Neural progenitor cell (in vitro differentiated cells): Measurements from ENCODE around the gene ST6GAL2. TPM values are rescaled to one million over a fixed set of nuclear protein-coding genes. Genes with fewer than 3 reads are reported as not detected.

Experiments used
- DNase-seq: peaks from one replicate; pipeline ENCODE4 v3.0.0-alpha.2; 2016; ENCODE audit warnings: low spot score
- H2AFZ ChIP-seq: fragments of 200-600 bp; sonication (generic); replicated peaks from 2 replicates; pipeline ENCODE4 v1.6.1; 2016; ENCODE audit warnings: antibody characterized with exemption
- H3F3A ChIP-seq: fragments of 200-600 bp; sonication (generic); 2 replicates; pipeline ENCODE4 v1.6.1; 2016; ENCODE audit warnings: antibody characterized with exemption, low read depth
- H3K27ac ChIP-seq: fragments of 200-600 bp; sonication (generic); 2 replicates; pipeline ENCODE4 v1.5.1; 2016; ENCODE audit warnings: mild to moderate bottlenecking
- H3K27me3 ChIP-seq: fragments of 200-600 bp; sonication (generic); 2 replicates; pipeline ENCODE4 v1.6.1; 2016; ENCODE audit warnings: mild to moderate bottlenecking, moderate library complexity
- H3K36me3 ChIP-seq: fragments of 200-600 bp; sonication (generic); 2 replicates; pipeline ENCODE4 v1.5.1; 2016
- H3K4me1 ChIP-seq: fragments of 200-600 bp; sonication (generic); 2 replicates; pipeline ENCODE4 v1.6.1; 2016; ENCODE audit warnings: mixed run types
- H3K4me2 ChIP-seq: fragments of 200-600 bp; sonication (generic); 2 replicates; pipeline ENCODE4 v1.6.1; 2016
- H3K4me3 ChIP-seq: fragments of 200-600 bp; sonication (generic); 2 replicates; pipeline ENCODE4 v1.5.1; 2016
- H3K79me2 ChIP-seq: fragments of 200-600 bp; sonication (generic); 2 replicates; pipeline ENCODE4 v1.6.1; 2016; ENCODE audit warnings: low read depth
- H3K9ac ChIP-seq: fragments of 200-600 bp; sonication (generic); 2 replicates; pipeline ENCODE4 v1.6.1; 2016
- H3K9me3 ChIP-seq: fragments of 200-600 bp; sonication (generic); 2 replicates; pipeline ENCODE4 v1.5.1; 2016; ENCODE audit warnings: low read depth
- H4K20me1 ChIP-seq: fragments of 200-600 bp; sonication (generic); 2 replicates; pipeline ENCODE4 v1.6.1; 2016; ENCODE audit warnings: low read depth
- H3K27ac Mint-ChIP-seq: 3 replicates; pipeline ENCODE4 v1.8.0; 2021; ENCODE audit warnings: mixed read lengths
- H3K27me3 Mint-ChIP-seq: 2 replicates; pipeline ENCODE4 v1.8.0; 2022; ENCODE audit warnings: low read depth, mild to moderate bottlenecking, inconsistent platforms, moderate library complexity, mixed read lengths; ENCODE audit not compliant: insufficient read depth
- H3K36me3 Mint-ChIP-seq: 3 replicates; pipeline ENCODE4 v1.8.0; 2021; ENCODE audit warnings: mixed read lengths
- H3K4me1 Mint-ChIP-seq: 3 replicates; pipeline ENCODE4 v1.8.0; 2021; ENCODE audit warnings: mixed read lengths
- H3K4me3 Mint-ChIP-seq: 3 replicates; pipeline ENCODE4 v1.8.0; 2021; ENCODE audit warnings: mild to moderate bottlenecking, moderate library complexity, mixed read lengths
- H3K9me3 Mint-ChIP-seq: 3 replicates; pipeline ENCODE4 v1.8.0; 2020; ENCODE audit warnings: mixed read lengths
- EZH2 ChIP-seq: fragments of 200-600 bp; sonication (generic); IDR thresholded peaks from 2 replicates; pipeline ENCODE4 v1.6.1; 2017; ENCODE audit warnings: antibody characterized with exemption, mild to moderate bottlenecking, moderate library complexity
- EZH2phosphoT487 ChIP-seq: fragments of 200-600 bp; sonication (generic); IDR thresholded peaks from 2 replicates; pipeline ENCODE4 v1.6.1; 2017; ENCODE audit warnings: antibody characterized with exemption
- total RNA-seq: library from RNA; depleted of rRNA; stranded (reverse); fragments of >200 nt; gene quantifications from 2 replicates; pipeline ENCODE4 v1.2.3, GENCODE V29; 2015; ENCODE audit warnings: low replicate concordance
- TF ChIP-seq, protein P1 (sequence below): fragments of 200-600 bp; sonication (generic); IDR thresholded peaks from 2 replicates; pipeline ENCODE4 v1.5.1; 2017; ENCODE audit warnings: antibody characterized with exemption, mild to moderate bottlenecking

The ST6GAL2 gene
- total RNA-seq, 1 donor from 2014 or later = 10.1 TPM

GRCh38 chr2:106833256-106833655 is 52.7 kb downstream of the ST6GAL2 start:
- Histone ChIP-seq H3K4me3 (no peak overlapping the region), H2AFZ (no peak overlapping the region), H3K9ac (no peak overlapping the region), H3K27me3 (no peaks in the 10 kb centered on the region), H3K79me2 (no peaks in the 10 kb centered on the region), H3F3A (no peaks in the 10 kb centered on the region), H3K27ac (no peak overlapping the region), H3K4me2 (no peak overlapping the region), H4K20me1 (no peaks in the 10 kb centered on the region), H3K9me3 (no peaks in the 10 kb centered on the region), H3K36me3 (no peaks in the 10 kb centered on the region), H3K4me1 (peaks cover 5% of the 10 kb centered on the region)
- Mint-ChIP-seq H3K4me1 (peaks cover 33% of the 10 kb centered on the region), H3K27me3 (no peaks in the 10 kb centered on the region), H3K27ac (no peak overlapping the region), H3K9me3 (no peaks in the 10 kb centered on the region), H3K4me3 (no peak overlapping the region), H3K36me3 (peaks cover 45% of the 10 kb centered on the region)
- TF ChIP-seq EZH2phosphoT487 = no peak
- TF ChIP-seq, protein P1, sequence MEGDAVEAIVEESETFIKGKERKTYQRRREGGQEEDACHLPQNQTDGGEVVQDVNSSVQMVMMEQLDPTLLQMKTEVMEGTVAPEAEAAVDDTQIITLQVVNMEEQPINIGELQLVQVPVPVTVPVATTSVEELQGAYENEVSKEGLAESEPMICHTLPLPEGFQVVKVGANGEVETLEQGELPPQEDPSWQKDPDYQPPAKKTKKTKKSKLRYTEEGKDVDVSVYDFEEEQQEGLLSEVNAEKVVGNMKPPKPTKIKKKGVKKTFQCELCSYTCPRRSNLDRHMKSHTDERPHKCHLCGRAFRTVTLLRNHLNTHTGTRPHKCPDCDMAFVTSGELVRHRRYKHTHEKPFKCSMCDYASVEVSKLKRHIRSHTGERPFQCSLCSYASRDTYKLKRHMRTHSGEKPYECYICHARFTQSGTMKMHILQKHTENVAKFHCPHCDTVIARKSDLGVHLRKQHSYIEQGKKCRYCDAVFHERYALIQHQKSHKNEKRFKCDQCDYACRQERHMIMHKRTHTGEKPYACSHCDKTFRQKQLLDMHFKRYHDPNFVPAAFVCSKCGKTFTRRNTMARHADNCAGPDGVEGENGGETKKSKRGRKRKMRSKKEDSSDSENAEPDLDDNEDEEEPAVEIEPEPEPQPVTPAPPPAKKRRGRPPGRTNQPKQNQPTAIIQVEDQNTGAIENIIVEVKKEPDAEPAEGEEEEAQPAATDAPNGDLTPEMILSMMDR = no peak
- TF ChIP-seq EZH2 = no peak
- no peak for DNase-seq

GRCh38 chr2:106831816-106832569 is 54.0 kb downstream of the ST6GAL2 start:
- no peak for DNase-seq
- H3K36me3 ChIP-seq = no peaks in the 10 kb centered on the region
- H3K27ac ChIP-seq = no peak overlapping the region
- peaks cover 5% of the 10 kb centered on the region for H3K4me1 ChIP-seq
- H3K9me3 ChIP-seq = no peaks in the 10 kb centered on the region
- no peaks in the 10 kb centered on the region for H3K27me3 Mint-ChIP-seq
- H3K79me2 ChIP-seq = no peaks in the 10 kb centered on the region
- no peak overlapping the region for H3K4me3 ChIP-seq
- no peak overlapping the region for H2AFZ ChIP-seq
- peaks cover 55% of the 10 kb centered on the region for H3K36me3 Mint-ChIP-seq
- H3K9ac ChIP-seq = no peak overlapping the region
- no peaks in the 10 kb centered on the region for H3F3A ChIP-seq
- TF ChIP-seq EZH2 = no peak
- TF ChIP-seq, protein P1 = no peak
- no peak for TF ChIP-seq EZH2phosphoT487
- H4K20me1 ChIP-seq = no peaks in the 10 kb centered on the region
- H3K4me2 ChIP-seq = no peak overlapping the region
- no peak overlapping the region for H3K4me3 Mint-ChIP-seq
- peaks cover 23% of the 10 kb centered on the region for H3K4me1 Mint-ChIP-seq
- no peaks in the 10 kb centered on the region for H3K27me3 ChIP-seq
- H3K27ac Mint-ChIP-seq = no peak overlapping the region
- peaks cover 4% of the 10 kb centered on the region for H3K9me3 Mint-ChIP-seq

- no peak for TF ChIP-seq EZH2phosphoT487
- no peak for TF ChIP-seq EZH2
- TF ChIP-seq, protein P1 = no peak
- H3K9ac ChIP-seq = no peak overlapping the region
- Mint-ChIP-seq H3K9me3 (peaks cover 4% of the 10 kb centered on the region), H3K27ac (no peak overlapping the region), H3K27me3 (no peaks in the 10 kb centered on the region), H3K36me3 (peaks cover 61% of the 10 kb centered on the region), H3K4me3 (no peak overlapping the region), H3K4me1 (peaks cover 22% of the 10 kb centered on the region)
- DNase-seq = no peak
- no peak overlapping the region for H3K27ac ChIP-seq
- no peaks in the 10 kb centered on the region for H3K27me3 ChIP-seq
- no peaks in the 10 kb centered on the region for H3F3A ChIP-seq
- no peaks in the 10 kb centered on the region for H3K36me3 ChIP-seq
- H3K4me2 ChIP-seq = no peak overlapping the region
- no peaks in the 10 kb centered on the region for H4K20me1 ChIP-seq
- no peaks in the 10 kb centered on the region for H3K79me2 ChIP-seq
- no peak overlapping the region for H3K4me3 ChIP-seq
- H3K4me1 ChIP-seq = peaks cover 5% of the 10 kb centered on the region
- no peak overlapping the region for H2AFZ ChIP-seq
- H3K9me3 ChIP-seq = no peaks in the 10 kb centered on the region
Observed at GRCh38 chr2:106831241-106831640, 54.7 kb downstream of the ST6GAL2 start.
